ENCODE results near the gene ESCO1.
A peak's percentile ranks its signal among the peaks of the same experiment; 100 is the strongest.
"Not testable (repeated sequence)": the region's sequence is repeated elsewhere in the genome, so short reads cannot be mapped to it uniquely, and the experiment has no call there.

Gene ESCO1, protein sequence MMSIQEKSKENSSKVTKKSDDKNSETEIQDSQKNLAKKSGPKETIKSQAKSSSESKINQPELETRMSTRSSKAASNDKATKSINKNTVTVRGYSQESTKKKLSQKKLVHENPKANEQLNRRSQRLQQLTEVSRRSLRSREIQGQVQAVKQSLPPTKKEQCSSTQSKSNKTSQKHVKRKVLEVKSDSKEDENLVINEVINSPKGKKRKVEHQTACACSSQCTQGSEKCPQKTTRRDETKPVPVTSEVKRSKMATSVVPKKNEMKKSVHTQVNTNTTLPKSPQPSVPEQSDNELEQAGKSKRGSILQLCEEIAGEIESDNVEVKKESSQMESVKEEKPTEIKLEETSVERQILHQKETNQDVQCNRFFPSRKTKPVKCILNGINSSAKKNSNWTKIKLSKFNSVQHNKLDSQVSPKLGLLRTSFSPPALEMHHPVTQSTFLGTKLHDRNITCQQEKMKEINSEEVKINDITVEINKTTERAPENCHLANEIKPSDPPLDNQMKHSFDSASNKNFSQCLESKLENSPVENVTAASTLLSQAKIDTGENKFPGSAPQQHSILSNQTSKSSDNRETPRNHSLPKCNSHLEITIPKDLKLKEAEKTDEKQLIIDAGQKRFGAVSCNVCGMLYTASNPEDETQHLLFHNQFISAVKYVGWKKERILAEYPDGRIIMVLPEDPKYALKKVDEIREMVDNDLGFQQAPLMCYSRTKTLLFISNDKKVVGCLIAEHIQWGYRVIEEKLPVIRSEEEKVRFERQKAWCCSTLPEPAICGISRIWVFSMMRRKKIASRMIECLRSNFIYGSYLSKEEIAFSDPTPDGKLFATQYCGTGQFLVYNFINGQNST

DNA sequence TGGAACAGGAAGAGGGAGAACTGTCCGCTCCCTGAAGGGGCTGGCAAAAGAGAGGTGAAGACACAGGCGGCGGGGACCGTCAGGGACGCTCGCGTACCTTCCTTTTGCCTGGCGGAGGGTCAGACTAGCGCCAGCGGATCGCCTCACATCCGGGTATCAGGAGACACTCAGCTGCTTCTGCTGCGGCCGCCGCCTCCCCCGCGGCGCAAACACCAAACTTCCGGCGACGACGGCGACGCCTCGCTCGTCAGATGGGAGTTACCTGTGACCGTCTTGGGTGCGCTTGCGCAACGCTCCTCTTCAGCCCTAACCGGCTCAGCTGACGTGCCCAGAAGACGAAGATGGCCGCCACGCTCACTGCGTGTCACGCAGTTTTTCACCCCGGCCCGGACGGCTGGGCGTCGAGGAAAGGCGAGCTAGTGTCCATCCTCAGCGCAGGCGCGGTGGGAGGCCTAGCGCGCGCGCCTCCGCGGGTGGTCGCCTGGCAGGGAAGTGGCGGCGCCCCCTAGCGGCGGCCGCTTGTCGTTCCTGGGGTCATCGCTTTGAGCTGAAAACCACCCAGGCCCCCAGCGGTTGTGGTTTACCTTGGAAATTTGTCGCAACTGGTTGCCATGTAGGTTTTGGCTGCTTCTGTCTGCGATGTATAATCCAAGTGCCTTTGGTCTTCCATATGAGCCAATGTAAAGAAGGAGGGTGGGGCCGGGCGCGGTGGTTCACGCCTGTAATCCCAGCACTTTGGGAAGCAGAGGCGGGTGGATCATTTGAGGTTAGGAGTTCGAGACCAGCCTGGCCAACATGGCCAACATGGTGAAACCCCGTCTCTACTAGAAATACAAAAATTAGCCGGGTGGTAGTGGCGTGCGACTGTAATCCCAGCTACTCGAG lies at the start of gene ESCO1:
Gene ESCO1 (minus strand): TSS at position 179 of the 885 bp plus-strand sequence. CDS start 25,861 bp downstream, outside the sequence.
- peak within 1 kb of the TSS; percentile 69 for H3K4me3 ChIP-seq (ENCODE audit: low read depth, low read length)

DNA sequence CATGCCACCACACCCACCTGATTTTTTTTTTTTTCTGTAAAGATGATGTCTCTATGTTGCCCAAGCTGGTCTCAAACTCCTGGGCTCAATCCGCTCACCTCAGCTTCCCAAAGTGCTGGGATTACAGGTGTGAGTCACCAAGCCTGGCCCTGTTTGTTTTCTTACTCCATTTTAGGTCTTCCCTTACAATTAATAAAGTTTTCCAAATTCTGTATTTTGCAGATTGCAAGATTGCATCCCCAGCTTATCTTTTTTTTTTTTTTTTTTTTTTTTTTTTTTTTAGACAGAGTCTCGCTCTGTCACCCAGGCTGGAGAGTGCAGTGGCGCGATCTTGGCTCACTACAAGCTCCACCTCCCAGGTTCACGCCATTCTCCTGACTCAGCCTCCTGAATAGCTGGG lies 39.9 kb upstream of the ESCO1 start:
- not testable (repeated sequence) for H3K4me3 ChIP-seq (ENCODE audit: low read depth, low read length)

More for the DNA sequence above, at the start of gene ESCO1:
- TF ChIP-seq, protein P1, sequence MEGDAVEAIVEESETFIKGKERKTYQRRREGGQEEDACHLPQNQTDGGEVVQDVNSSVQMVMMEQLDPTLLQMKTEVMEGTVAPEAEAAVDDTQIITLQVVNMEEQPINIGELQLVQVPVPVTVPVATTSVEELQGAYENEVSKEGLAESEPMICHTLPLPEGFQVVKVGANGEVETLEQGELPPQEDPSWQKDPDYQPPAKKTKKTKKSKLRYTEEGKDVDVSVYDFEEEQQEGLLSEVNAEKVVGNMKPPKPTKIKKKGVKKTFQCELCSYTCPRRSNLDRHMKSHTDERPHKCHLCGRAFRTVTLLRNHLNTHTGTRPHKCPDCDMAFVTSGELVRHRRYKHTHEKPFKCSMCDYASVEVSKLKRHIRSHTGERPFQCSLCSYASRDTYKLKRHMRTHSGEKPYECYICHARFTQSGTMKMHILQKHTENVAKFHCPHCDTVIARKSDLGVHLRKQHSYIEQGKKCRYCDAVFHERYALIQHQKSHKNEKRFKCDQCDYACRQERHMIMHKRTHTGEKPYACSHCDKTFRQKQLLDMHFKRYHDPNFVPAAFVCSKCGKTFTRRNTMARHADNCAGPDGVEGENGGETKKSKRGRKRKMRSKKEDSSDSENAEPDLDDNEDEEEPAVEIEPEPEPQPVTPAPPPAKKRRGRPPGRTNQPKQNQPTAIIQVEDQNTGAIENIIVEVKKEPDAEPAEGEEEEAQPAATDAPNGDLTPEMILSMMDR (IDR thresholded peaks at IDR 0.05; ENCODE audit: borderline replicate concordance, insufficient read depth, low read depth, low read length): peak; percentile 97

DNA sequence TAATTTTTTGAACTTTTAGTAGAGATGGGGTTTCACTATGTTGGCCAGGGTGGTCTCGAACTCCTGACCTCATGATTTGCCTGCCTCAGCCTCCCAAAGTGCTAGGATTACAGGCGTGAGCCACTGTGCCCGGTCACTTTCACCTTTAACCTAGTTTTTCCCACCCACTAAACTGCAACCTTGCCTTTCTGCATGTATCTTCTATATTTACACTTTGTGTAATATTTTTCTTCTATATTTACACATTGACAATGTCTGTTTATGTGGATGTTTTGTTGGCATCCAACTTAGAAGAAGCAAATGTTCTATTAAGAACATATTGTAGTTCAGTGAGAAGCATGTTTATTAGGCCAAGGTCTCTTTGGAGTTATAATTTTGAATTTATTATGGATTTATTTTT lies 38.3 kb upstream of the ESCO1 start:
- H3K4me3 ChIP-seq (ENCODE audit: low read depth, low read length): no peak overlapping the region
- TF ChIP-seq, protein P1 (IDR thresholded peaks at IDR 0.05; ENCODE audit: borderline replicate concordance, insufficient read depth, low read depth, low read length): no peak

DNA sequence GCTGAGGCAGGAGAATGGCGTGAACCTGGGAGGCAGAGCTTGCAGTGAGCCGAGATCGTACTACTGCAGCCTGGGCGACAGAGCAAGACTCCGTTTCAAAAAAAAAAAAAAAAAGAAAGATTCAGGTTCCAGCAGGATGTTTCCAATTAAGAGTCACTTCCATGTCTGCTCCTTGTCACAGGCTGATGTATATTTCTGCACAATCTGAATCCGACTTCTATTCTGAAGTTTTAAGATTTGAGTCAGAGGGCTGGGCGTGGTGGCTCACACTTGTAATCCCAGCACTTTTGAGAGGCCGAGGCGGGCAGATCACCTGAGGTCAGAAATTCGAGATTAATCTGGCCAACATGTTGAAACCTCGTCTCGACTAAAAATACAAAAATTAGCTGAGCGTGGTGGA lies 36.3 kb upstream of the ESCO1 start:
- H3K4me3 ChIP-seq (ENCODE audit: low read depth, low read length): no peak overlapping the region
- TF ChIP-seq, protein P1 (IDR thresholded peaks at IDR 0.05; ENCODE audit: borderline replicate concordance, insufficient read depth, low read depth, low read length): no peak

DNA sequence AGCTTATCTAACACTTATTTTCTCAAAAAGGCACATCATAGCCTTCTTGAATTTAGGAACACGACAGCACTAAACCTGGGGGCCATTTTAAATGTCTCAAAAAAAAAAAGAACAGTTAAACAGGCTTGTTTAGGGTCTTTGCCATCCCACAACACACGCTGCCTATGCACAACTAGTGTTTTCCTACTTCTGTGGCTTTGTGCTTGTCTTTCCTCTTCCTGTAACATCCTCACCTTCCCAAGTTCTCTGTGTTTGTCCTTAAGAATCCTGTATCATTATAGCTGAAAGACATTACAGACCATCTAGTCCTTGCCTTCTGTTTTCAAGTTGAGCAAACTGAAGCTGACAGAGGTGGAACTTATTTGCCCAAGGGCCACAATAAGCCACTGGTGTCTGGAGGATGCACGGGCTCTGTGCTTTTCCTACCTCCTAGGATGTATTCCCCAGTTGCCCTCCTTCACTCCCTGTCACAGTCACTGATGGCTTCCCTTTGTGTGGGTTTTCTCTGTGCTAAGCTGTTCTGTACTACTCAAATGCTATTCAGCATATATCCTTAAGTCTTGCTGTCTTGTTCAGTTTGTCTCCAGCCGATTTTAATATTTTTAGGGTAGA lies 34.2 kb upstream of the ESCO1 start:
- TF ChIP-seq, protein P1 (IDR thresholded peaks at IDR 0.05; ENCODE audit: borderline replicate concordance, insufficient read depth, low read depth, low read length): no peak
- no peak overlapping the region for H3K4me3 ChIP-seq (ENCODE audit: low read depth, low read length)

DNA sequence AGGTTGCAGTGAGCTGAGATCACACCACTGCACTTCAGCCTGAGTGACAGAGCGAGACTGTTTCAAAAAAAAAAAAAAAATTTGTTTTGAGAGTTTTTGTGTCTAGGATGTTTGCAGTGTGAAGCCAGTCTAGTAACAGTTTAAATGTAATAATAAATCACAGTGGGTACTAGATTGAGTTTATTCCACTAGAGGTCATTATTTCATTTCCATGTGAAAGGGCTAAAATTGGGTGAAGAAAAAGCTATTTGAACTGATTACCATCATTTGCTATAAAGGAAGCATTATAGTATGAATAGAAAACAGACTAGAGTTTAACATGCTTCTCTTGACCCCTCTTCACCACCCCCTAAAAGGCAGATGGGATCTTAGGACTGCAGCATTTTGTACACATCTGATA lies 31.9 kb upstream of the ESCO1 start:
- H3K4me3 ChIP-seq (ENCODE audit: low read depth, low read length): no peak overlapping the region
- TF ChIP-seq, protein P1 (IDR thresholded peaks at IDR 0.05; ENCODE audit: borderline replicate concordance, insufficient read depth, low read depth, low read length): no peak
